GM15510 (cell line): ENCODE measurements around the gene KIF26B.

Experiments used
- POLR2A ChIP-seq: IDR thresholded peaks from 3 replicates; pipeline ENCODE4 v1.6.1; 2011; ENCODE audit warnings: borderline replicate concordance; ENCODE audit not compliant: insufficient read length; ENCODE audit errors: extremely low read depth

Gene KIF26B

DNA sequence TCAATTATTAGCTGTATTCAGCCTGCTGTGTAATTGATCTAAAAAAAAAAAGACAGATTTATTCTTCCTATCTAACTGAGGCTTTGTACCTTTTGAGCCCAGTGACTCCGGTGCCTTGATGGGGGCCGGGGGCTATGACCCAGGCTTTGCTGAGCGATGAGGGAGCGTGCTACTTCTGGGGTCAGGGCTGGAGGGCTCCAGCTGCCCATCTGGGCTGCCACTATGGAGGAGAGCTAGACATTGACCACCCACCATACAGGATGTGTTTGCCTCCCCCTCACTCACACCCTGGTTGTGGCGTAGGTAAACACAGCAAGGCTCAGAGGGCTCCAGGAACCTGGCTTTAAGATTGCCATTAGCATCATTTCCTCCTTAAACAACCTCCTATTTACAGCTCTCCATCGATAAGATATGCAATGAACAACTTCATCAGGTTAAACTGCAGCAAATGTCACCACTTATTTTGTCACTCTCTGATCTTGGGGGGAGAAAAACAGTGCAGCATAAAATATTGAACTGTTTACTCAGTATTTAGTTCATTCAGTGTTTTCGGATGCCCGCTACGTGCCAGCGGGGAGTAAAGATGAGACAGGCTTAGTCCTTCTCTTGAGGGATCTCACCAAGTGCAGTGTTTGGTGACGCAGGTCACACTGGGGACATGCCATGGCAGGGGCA, 231.6 kb downstream of the KIF26B start:
- TF ChIP-seq POLR2A: no peak

- no peak for TF ChIP-seq POLR2A
Measured at GRCh38 chr1:245388687-245389086, 233.9 kb downstream of the KIF26B start.

GRCh38 chr1:245389873-245390272, 235.1 kb downstream of the KIF26B start:
- no peak for TF ChIP-seq POLR2A

GRCh38 chr1:245390975-245391374, 236.2 kb downstream of the KIF26B start:
- no peak for TF ChIP-seq POLR2A

DNA sequence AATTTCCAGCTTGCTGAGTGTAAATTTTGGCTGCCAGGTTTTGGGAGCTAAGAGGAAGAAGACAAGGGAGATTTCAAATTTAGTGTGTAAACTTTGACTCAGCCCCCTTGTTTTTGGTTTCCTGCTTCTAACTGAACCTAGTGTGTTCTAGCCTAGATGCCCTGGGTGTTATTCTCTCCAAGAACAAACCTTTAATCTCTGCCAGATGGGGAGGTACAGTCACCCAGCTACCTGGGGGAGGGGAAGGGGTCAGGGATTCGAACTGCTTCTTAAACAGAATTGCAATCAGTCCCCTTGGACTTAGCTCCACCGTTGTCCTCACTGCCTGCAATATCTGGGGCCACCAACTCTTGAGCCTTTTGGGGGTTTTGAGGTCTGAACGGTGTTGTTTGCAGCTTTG, 238.9 kb downstream of the KIF26B start:
- TF ChIP-seq POLR2A: no peak

DNA sequence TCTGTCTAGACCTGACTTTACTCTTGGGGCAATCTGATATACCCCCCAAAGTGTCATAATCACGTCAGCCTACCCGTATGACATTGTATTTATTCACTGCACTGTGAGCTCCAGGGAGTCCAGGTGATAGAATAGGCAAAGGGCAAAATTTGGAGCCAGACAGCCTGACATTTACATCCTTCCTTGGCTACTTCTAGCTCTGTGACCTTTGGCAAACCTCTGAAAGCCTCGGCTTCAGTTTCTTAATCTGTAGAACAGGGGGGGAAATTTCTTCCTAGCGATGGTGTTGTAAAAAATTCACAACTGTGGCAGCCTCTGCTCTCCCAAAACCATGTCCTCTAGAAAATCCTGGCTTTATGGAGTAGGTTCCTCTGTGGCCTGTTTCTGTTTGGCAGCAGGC, 240.9 kb downstream of the KIF26B start:
- TF ChIP-seq POLR2A: no peak

DNA sequence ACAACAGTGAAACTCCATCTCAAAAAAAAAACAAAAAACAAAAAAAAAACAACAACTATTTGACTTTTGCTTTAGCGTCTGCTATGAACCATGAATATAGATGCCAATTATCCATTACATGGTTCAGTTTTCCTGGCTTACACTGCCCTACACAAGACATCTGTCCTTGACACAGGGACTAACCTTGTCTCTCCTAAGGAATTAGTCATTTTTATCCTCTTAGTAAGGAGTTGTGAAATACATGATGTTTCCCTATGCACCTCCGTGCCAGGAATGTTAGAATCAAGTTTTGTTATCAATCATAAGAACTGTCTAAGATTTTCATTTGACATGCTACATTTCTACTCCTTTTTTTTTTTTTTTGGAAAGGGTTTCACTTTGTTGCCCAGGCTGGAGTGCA, 241.8 kb downstream of the KIF26B start:
- TF ChIP-seq POLR2A: no peak

DNA sequence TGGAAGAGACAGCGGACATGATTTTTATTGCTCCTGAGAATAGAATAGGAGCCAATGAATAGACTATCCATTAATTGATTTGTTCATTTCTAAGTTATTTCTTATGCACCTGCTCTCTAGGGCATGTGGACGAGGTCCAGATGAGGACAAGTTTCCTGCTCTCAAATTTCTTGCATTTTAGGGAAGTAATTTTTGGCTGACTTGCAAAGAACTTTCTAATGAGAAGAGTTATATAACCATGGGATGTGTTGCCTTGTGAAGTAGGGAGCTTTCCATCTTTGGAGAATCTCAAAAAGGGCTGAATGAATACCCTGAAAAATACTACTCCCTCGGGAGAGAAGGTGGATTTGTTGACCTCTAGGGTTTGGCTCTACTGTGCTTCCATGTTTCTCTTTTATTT, 243.0 kb downstream of the KIF26B start:
- no peak for TF ChIP-seq POLR2A

- TF ChIP-seq POLR2A: no peak
Measured at GRCh38 chr1:245398180-245398579, 243.4 kb downstream of the KIF26B start.

GRCh38 chr1:245401881-245402587, 247.2 kb downstream of the KIF26B start:
- no peak for TF ChIP-seq POLR2A

- no peak for TF ChIP-seq POLR2A
Measured at GRCh38 chr1:245404527-245404926, 249.7 kb downstream of the KIF26B start.

- TF ChIP-seq POLR2A: no peak
Measured at GRCh38 chr1:245404952-245405351, 250.2 kb downstream of the KIF26B start.

DNA sequence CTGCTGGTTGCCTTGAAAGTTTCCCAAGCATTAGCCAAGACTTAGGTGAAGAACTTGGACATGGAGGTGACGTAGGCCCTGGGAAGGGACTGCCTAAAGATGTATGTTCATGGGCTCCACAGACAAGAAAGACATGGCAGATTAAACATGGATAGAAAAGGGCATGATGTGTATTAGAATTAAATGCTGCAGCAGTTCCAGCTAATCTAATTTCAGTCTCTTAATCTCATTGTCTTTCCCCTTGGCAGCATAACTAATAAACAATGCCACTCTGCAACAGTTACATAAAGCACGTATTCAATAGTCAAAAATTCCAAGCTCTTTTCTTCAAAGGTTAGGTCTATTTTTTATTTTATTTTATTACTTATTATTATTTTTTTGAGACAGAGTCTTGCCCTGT, 251.6 kb downstream of the KIF26B start:
- TF ChIP-seq POLR2A: no peak

- TF ChIP-seq POLR2A: no peak
Measured at GRCh38 chr1:245407983-245408382, 253.2 kb downstream of the KIF26B start.

- TF ChIP-seq POLR2A: no peak
Measured at GRCh38 chr1:245409341-245410195, 254.8 kb downstream of the KIF26B start.
